HEK293 (cell line): ENCODE measurements around the gene C1QL4.
A peak's percentile ranks its signal among the peaks of the same experiment; 100 is the strongest.

ENCODE experiments used
- CTCF ChIA-PET: fragments of 350-600 bp; formaldehyde crosslinking; extraction: SDS; loops from one replicate; lab custom pipeline; 2021; ENCODE audit warnings: antibody characterized with exemption; lab: Yijun Ruan, JAX
- POLR2A ChIA-PET: fragments of 300-600 bp; formaldehyde crosslinking; extraction: SDS; loops from one replicate; lab custom pipeline; 2020; ENCODE audit warnings: antibody characterized with exemption, inconsistent platforms; lab: Yijun Ruan, JAX
- H3K27ac ChIP-seq: fragments of 200-500 bp; sonication (Bioruptor generic); 2 replicates; pipeline ENCODE4 v1.5.1; 2014; ENCODE audit warnings: low read depth, low read length, control low read depth, inconsistent platforms; ENCODE audit errors: extremely low read depth
- H3K36me3 ChIP-seq, 2 experiments: fragments of 200-500 bp in 1 of 2; sonication (Bioruptor generic) in 1 of 2; 1 replicate in 1 of 2; 2 replicates in 1 of 2; pipeline ENCODE4 v1.5.1; 2014 to 2017; ENCODE audit warnings: inconsistent platforms in 2 of 2, low read length in 2 of 2; ENCODE audit not compliant: control insufficient read depth in 2 of 2, insufficient read depth in 1 of 2
- H3K4me1 ChIP-seq: fragments of 200-500 bp; sonication (Bioruptor generic); 2 replicates; pipeline ENCODE4 v1.5.1; 2014; ENCODE audit warnings: mild to moderate bottlenecking, low read length, inconsistent platforms; ENCODE audit not compliant: control insufficient read depth, insufficient read depth
- H3K4me3 ChIP-seq: 2 replicates; pipeline ENCODE4 v1.5.1; 2011; ENCODE audit warnings: low read depth, mild to moderate bottlenecking, control low read depth, low read length, moderate library complexity
- H3K9me3 ChIP-seq: fragments of 200-500 bp; sonication (Bioruptor generic); 2 replicates; pipeline ENCODE4 v1.5.1; 2014; ENCODE audit warnings: low read depth, low read length, inconsistent platforms; ENCODE audit not compliant: control insufficient read depth, insufficient read depth
- EGR2 ChIP-seq: fragments of 450-650 bp; formaldehyde crosslinking; IDR thresholded peaks from 2 replicates; pipeline ENCODE4 v1.5.1; 2016; ENCODE audit warnings: low read depth, missing biosample characterization, missing genetic modification characterization
- OVOL3 ChIP-seq: fragments of 450-650 bp; formaldehyde crosslinking; IDR thresholded peaks from 2 replicates; pipeline ENCODE4 v1.5.1; 2016; ENCODE audit warnings: missing biosample characterization, missing genetic modification characterization
- SCRT1 ChIP-seq: fragments of 450-650 bp; formaldehyde crosslinking; IDR thresholded peaks from 2 replicates; pipeline ENCODE4 v1.5.1; 2016; ENCODE audit warnings: missing biosample characterization, missing genetic modification characterization, borderline replicate concordance
- SCRT2 ChIP-seq: fragments of 450-650 bp; formaldehyde crosslinking; IDR thresholded peaks from 2 replicates; pipeline ENCODE4 v1.5.1; 2016; ENCODE audit warnings: missing biosample characterization, missing genetic modification characterization
- SETDB1 ChIP-seq: IDR thresholded peaks from one replicate; pipeline ENCODE4 v1.6.1; 2017; ENCODE audit warnings: mild to moderate bottlenecking, low read length, moderate library complexity, mixed read lengths; ENCODE audit not compliant: insufficient read length
- ZFHX2 ChIP-seq: fragments of 450-650 bp; formaldehyde crosslinking; conservative IDR thresholded peaks from 2 replicates; pipeline ENCODE4 v1.5.1; 2016; ENCODE audit warnings: missing biosample characterization, missing genetic modification characterization
- ZNF202 ChIP-seq: fragments of 450-650 bp; formaldehyde crosslinking; IDR thresholded peaks from 2 replicates; pipeline ENCODE4 v1.5.1; 2016; ENCODE audit warnings: missing biosample characterization, missing genetic modification characterization, borderline replicate concordance
- ZNF248 ChIP-seq: fragments of 450-650 bp; formaldehyde crosslinking; IDR thresholded peaks from 2 replicates; pipeline ENCODE4 v1.5.1; 2017; ENCODE audit warnings: missing biosample characterization, missing genetic modification characterization
- ZNF341 ChIP-seq: fragments of 450-650 bp; formaldehyde crosslinking; IDR thresholded peaks from 2 replicates; pipeline ENCODE4; 2016; ENCODE audit warnings: low read depth, missing biosample characterization, missing genetic modification characterization
- ZNF596 ChIP-seq: fragments of 450-650 bp; IDR thresholded peaks from 2 replicates; pipeline ENCODE4 v1.5.0; 2018; ENCODE audit warnings: missing biosample characterization, mild to moderate bottlenecking, missing genetic modification characterization, moderate library complexity
- ZNF645 ChIP-seq: fragments of 450-650 bp; formaldehyde crosslinking; IDR thresholded peaks from 2 replicates; pipeline ENCODE4; 2016; ENCODE audit warnings: missing biosample characterization, missing genetic modification characterization
- ZNF677 ChIP-seq: fragments of 450-650 bp; IDR thresholded peaks from 2 replicates; pipeline ENCODE4 v1.5.0; 2018; ENCODE audit warnings: missing biosample characterization, mild to moderate bottlenecking, missing genetic modification characterization, moderate library complexity
- ZXDB ChIP-seq: fragments of 450-650 bp; formaldehyde crosslinking; IDR thresholded peaks from 2 replicates; pipeline ENCODE4 v1.5.1; 2016; ENCODE audit warnings: missing biosample characterization, missing genetic modification characterization

C1QL4 gene

GRCh38 chr12:49342066-49342913, 5.3 kb upstream of the C1QL4 start (continued):
- TF ChIP-seq ZNF341 (tag by site-specific recombination), result peak; percentile 35; the same call in 1 of the 2 replicates
- TF ChIP-seq SETDB1, result peak; percentile 58
- TF ChIP-seq ZXDB (tag by site-specific recombination), result peak; percentile 46; the same call in 1 of the 2 replicates

- POLR2A ChIA-PET, result interaction anchor here (1.1 to 2.6 kb wide), 5 partner anchors 10 to 211 kb away, joined by 4 to 21 read pairs (median 11); partner anchors contain the start of genes SPATS2, TROAP and TUBA1B
- CTCF ChIA-PET, result interaction anchor here (0.6 to 3.9 kb wide), 21 partner anchors 10 to 361 kb away, joined by 3 to 92 read pairs (median 7); partner anchors contain the start of genes PRPH, SPATS2 and TROAP
- Histone ChIP-seq H3K27ac (no peak overlapping the region), H3K36me3 (no peaks in the 10 kb centered on the region), H3K4me3 (no peak overlapping the region), H3K9me3 (no peaks in the 10 kb centered on the region), H3K4me1 (peaks cover 17% of the 10 kb centered on the region)
- no peak for TF ChIP-seq OVOL3 (tag by site-specific recombination)
- TF ChIP-seq ZNF248 (tag by site-specific recombination), result no peak
- TF ChIP-seq ZNF645 (tag by site-specific recombination), result no peak
Measured at GRCh38 chr12:49341777-49342065, 4.7 kb upstream of the C1QL4 start.

GRCh38 chr12:49340971-49341776, 4.2 kb upstream of the C1QL4 start:
- Histone ChIP-seq H3K4me3 (no peak overlapping the region), H3K9me3 (no peaks in the 10 kb centered on the region), H3K36me3 (no peaks in the 10 kb centered on the region), H3K4me1 (peaks cover 16% of the 10 kb centered on the region), H3K27ac (no peak overlapping the region; the same call in 1 of the 2 replicates)
- CTCF ChIA-PET, result interaction anchor here (0.6 to 3.9 kb wide), 13 partner anchors 9 to 362 kb away, joined by 3 to 92 read pairs (median 10); partner anchors contain the start of genes PRPH, SPATS2 and TROAP
- POLR2A ChIA-PET, result interaction anchor here (2.3 to 2.6 kb wide), 2 partner anchors 26 to 210 kb away, joined by 6 to 11 read pairs; partner anchors contain the start of genes SPATS2 and TUBA1B
- TF ChIP-seq ZNF202 (tag by site-specific recombination) (no peak), SCRT2 (tag by site-specific recombination) (peak; percentile 80), SCRT1 (tag by site-specific recombination) (peak; percentile 79; the same call in 1 of the 2 replicates), ZNF677 (tag by site-specific recombination) (peak; percentile 91)

GRCh38 chr12:49340095-49340870, 3.3 kb upstream of the C1QL4 start:
- ChIA-PET CTCF (interaction anchor here (1.5 to 11.4 kb wide), 6 partner anchors 8 to 54 kb away, joined by 4 to 185 read pairs (median 66); partner anchors contain the start of gene PRPH), POLR2A (interaction anchor here (0.8 kb wide), 1 partner anchor 18 kb away, joined by 6 read pairs; the partner anchor contains the start of gene TROAP)
- H3K4me1 ChIP-seq, result peaks cover 9% of the 10 kb centered on the region; the same call in 1 of the 2 replicates
- TF ChIP-seq EGR2 (tag by site-specific recombination) (peak; percentile 68; the same call in 1 of the 2 replicates), ZNF596 (tag by site-specific recombination) (no peak), ZFHX2 (tag by site-specific recombination) (peak; percentile 51)
- H3K4me3 ChIP-seq, result no peak overlapping the region
- H3K27ac ChIP-seq, result no peak overlapping the region
- H3K36me3 ChIP-seq, result no peaks in the 10 kb centered on the region
- H3K9me3 ChIP-seq, result no peaks in the 10 kb centered on the region
